Keratinocyte (primary cell): Measurements from ENCODE around the gene UMAD1. TPM values are rescaled to one million over a fixed set of nuclear protein-coding genes. Genes with fewer than 3 reads are reported as not detected.

ENCODE experiments used
- DNase-seq: peaks from one replicate; pipeline ENCODE4 v3.0.0-alpha.2; 2011; ENCODE audit warnings: low read depth, missing footprints, low spot score
- FAIRE-seq: peaks from 2 replicates; lab custom pipeline; 2011; peaks lifted over from hg19 to GRCh38; lab: Jason Lieb, UNC
- H2AFZ ChIP-seq: 2 replicates; pipeline ENCODE4 v1.6.0; 2012; ENCODE audit warnings: low read length, control low read depth, inconsistent platforms; ENCODE audit not compliant: control insufficient read depth
- H3K27ac ChIP-seq: 2 replicates; pipeline ENCODE4 v1.5.1; 2011; ENCODE audit warnings: low read length; ENCODE audit not compliant: control insufficient read depth, insufficient read depth
- H3K27me3 ChIP-seq: 3 replicates; pipeline ENCODE4 v1.6.0; 2011; ENCODE audit warnings: low read length; ENCODE audit not compliant: control insufficient read depth, insufficient read depth; ENCODE audit errors: extremely low read depth
- H3K36me3 ChIP-seq, 2 experiments: 2 replicates in 1 of 2; 3 replicates in 1 of 2; pipeline ENCODE4 v1.5.1; 2011; ENCODE audit warnings: low read length in 2 of 2, mild to moderate bottlenecking in 1 of 2; ENCODE audit not compliant: control insufficient read depth in 2 of 2, insufficient read depth in 2 of 2; ENCODE audit errors: extremely low read depth in 1 of 2
- H3K4me1 ChIP-seq: 3 replicates; pipeline ENCODE4 v1.5.1; 2011; ENCODE audit warnings: low read length; ENCODE audit not compliant: control insufficient read depth, insufficient read depth; ENCODE audit errors: extremely low read depth
- H3K4me2 ChIP-seq: 3 replicates; pipeline ENCODE4 v1.6.0; 2011; ENCODE audit warnings: low read depth, low read length; ENCODE audit not compliant: control insufficient read depth, insufficient read depth; ENCODE audit errors: extremely low read depth
- H3K4me3 ChIP-seq, 3 experiments: fragments of 200-600 bp in 1 of 3; sonication (generic) in 1 of 3; 2 replicates in 2 of 3; 3 replicates in 1 of 3; pipeline ENCODE4 v1.5.1; 2011 to 2016; ENCODE audit warnings: low read length in 3 of 3, mild to moderate bottlenecking in 3 of 3, control low read depth in 2 of 3, inconsistent platforms in 1 of 3, low read depth in 1 of 3, mixed read lengths in 1 of 3, mixed run types in 1 of 3, moderate library complexity in 1 of 3; ENCODE audit not compliant: control insufficient read depth in 2 of 3, insufficient read depth in 2 of 3; ENCODE audit errors: extremely low read depth in 1 of 3
- H3K79me2 ChIP-seq: 2 replicates; pipeline ENCODE4 v1.6.0; 2012; ENCODE audit warnings: low read length; ENCODE audit not compliant: control insufficient read depth, insufficient read depth
- H3K9ac ChIP-seq: 3 replicates; pipeline ENCODE4 v1.6.0; 2011; ENCODE audit warnings: low read length; ENCODE audit not compliant: control insufficient read depth, insufficient read depth; ENCODE audit errors: extremely low read depth
- H3K9me1 ChIP-seq: 3 replicates; pipeline ENCODE4 v1.6.0; 2011; ENCODE audit warnings: low read length; ENCODE audit not compliant: control insufficient read depth, insufficient read depth; ENCODE audit errors: extremely low read depth
- H3K9me3 ChIP-seq: 2 replicates; pipeline ENCODE4 v1.5.1; 2012; ENCODE audit warnings: low read depth, low read length; ENCODE audit not compliant: control insufficient read depth
- H4K20me1 ChIP-seq: 3 replicates; pipeline ENCODE4 v1.6.0; 2011; ENCODE audit warnings: low read length; ENCODE audit not compliant: control insufficient read depth, insufficient read depth; ENCODE audit errors: extremely low read depth
- EZH2 ChIP-seq: IDR thresholded peaks from one replicate; pipeline ENCODE4 v1.6.1; 2012; ENCODE audit warnings: inconsistent platforms, mild to moderate bottlenecking, low read length, moderate library complexity
- dilution Hi-C: fragments of 300-500 bp; cut with MboI; formaldehyde crosslinking; loops from one replicate; pipeline ENCODE4 v1.7.0; 2020; ENCODE audit warnings: low sequenced_read_pairs; ENCODE audit not compliant: extremely low pct_ligation_motif_present
- polyA plus RNA-seq, 5 experiments: library from polyadenylated mRNA; depleted of rRNA in 3 of 5; stranded (reverse) in 3 of 5; stranded (forward) in 1 of 5; unstranded in 1 of 5; fragments of >200 nt; gene quantifications; 1 replicate in 1 of 5; 2 replicates in 3 of 5; 3 replicates in 1 of 5; pipeline versions ENCODE4 v1.2.1 to v1.2.3, GENCODE V29; 2011 to 2012; ENCODE audit warnings: missing spikeins in 2 of 5, low read depth in 1 of 5, low replicate concordance in 1 of 5
- TF ChIP-seq, protein P1 (sequence below), 3 experiments: IDR thresholded peaks in 1 of 3; conservative IDR thresholded peaks in 1 of 3; optimal IDR thresholded peaks in 1 of 3; 2 replicates in 2 of 3; 3 replicates in 1 of 3; pipeline versions ENCODE3 to v1.5.1; 2011; ENCODE audit warnings: low read length in 3 of 3, mild to moderate bottlenecking in 3 of 3, moderate library complexity in 2 of 3, control low read depth in 1 of 3, inconsistent platforms in 1 of 3; ENCODE audit not compliant: insufficient read depth in 2 of 3; ENCODE audit errors: extremely low read depth in 1 of 3

The UMAD1 gene
- polyA plus RNA-seq, 1 donor (not counting 4 experiments of a cell fraction or from before 2014, with no cell fraction given), result 18.2 TPM

DNA sequence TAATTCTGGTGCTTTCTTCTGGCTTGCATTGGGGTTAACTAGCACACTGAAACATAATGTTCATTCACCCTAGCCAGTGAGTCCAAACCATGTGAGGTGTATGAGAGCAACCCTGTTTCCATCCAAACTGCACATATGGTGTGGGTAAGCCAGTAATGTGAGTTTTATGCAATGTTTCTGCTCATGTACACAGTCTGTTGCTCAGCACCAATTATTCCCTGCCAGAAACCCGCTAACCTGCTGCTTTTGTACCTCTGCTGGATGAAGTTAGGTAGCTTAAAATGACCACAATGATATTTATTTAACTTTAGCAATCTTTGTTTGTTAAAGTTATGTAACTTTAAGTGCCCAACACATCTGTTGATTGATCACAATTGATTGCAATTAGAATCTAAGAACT, 171.6 kb downstream of the UMAD1 start:
- no peak overlapping the region for H3K4me3 ChIP-seq
- no peaks in the 10 kb centered on the region for H3K36me3 ChIP-seq
- no peaks in the 10 kb centered on the region for H3K9me1 ChIP-seq
- dilution Hi-C loops, result no loop called here
- H3K27ac ChIP-seq, result no peak overlapping the region
- no peak for TF ChIP-seq EZH2
- TF ChIP-seq, protein P1, sequence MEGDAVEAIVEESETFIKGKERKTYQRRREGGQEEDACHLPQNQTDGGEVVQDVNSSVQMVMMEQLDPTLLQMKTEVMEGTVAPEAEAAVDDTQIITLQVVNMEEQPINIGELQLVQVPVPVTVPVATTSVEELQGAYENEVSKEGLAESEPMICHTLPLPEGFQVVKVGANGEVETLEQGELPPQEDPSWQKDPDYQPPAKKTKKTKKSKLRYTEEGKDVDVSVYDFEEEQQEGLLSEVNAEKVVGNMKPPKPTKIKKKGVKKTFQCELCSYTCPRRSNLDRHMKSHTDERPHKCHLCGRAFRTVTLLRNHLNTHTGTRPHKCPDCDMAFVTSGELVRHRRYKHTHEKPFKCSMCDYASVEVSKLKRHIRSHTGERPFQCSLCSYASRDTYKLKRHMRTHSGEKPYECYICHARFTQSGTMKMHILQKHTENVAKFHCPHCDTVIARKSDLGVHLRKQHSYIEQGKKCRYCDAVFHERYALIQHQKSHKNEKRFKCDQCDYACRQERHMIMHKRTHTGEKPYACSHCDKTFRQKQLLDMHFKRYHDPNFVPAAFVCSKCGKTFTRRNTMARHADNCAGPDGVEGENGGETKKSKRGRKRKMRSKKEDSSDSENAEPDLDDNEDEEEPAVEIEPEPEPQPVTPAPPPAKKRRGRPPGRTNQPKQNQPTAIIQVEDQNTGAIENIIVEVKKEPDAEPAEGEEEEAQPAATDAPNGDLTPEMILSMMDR (optimal IDR thresholded peaks at IDR 0.05 in 1 of 3, IDR thresholded peaks at IDR 0.05 in 1 of 3, conservative IDR thresholded peaks at IDR 0.05 in 1 of 3; ENCODE audit: extremely low read depth in 1 of 3, insufficient read depth in 2 of 3, low read length in 3 of 3), result no peak
- H3K4me1 ChIP-seq, result no peaks in the 10 kb centered on the region
- DNase-seq, result no peak
- H3K9me3 ChIP-seq, result no peaks in the 10 kb centered on the region
- no peak overlapping the region for H3K4me2 ChIP-seq
- H3K27me3 ChIP-seq, result no peaks in the 10 kb centered on the region
- FAIRE-seq, result no peak
- H4K20me1 ChIP-seq, result no peaks in the 10 kb centered on the region
- H3K9ac ChIP-seq, result no peak overlapping the region
- no peak overlapping the region for H2AFZ ChIP-seq
- H3K79me2 ChIP-seq, result no peaks in the 10 kb centered on the region

DNA sequence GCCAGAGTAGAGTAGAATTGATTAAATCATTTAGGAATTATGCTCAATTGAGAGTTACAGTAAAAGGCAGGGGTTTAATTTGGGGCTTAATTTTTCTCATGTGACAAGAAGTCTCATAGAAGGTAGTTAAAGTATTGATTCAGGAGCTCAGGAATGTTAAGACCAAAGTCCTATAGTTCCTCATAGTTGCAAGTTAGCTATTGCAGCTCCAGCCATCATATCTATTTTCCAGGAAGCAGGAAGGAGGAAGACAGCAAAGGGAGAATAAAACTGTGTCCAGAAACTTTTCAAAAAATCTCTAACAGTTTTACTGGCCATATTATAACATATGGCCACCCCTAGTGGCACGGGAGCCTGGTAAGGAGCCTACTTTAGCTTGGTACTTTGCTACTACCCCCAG, 174.8 kb downstream of the UMAD1 start:
- no peaks in the 10 kb centered on the region for H3K36me3 ChIP-seq
- H3K27ac ChIP-seq, result no peak overlapping the region
- TF ChIP-seq, protein P1 (optimal IDR thresholded peaks at IDR 0.05 in 1 of 3, IDR thresholded peaks at IDR 0.05 in 1 of 3, conservative IDR thresholded peaks at IDR 0.05 in 1 of 3; ENCODE audit: extremely low read depth in 1 of 3, insufficient read depth in 2 of 3, low read length in 3 of 3), result no peak
- TF ChIP-seq EZH2, result no peak
- dilution Hi-C loops, result no loop called here
- H3K4me2 ChIP-seq, result no peak overlapping the region
- no peaks in the 10 kb centered on the region for H3K79me2 ChIP-seq
- no peak overlapping the region for H2AFZ ChIP-seq
- no peak for DNase-seq
- no peak for FAIRE-seq
- no peaks in the 10 kb centered on the region for H3K27me3 ChIP-seq
- H3K4me1 ChIP-seq, result no peaks in the 10 kb centered on the region
- no peaks in the 10 kb centered on the region for H3K9me1 ChIP-seq
- H3K9ac ChIP-seq, result no peak overlapping the region
- no peak overlapping the region for H3K4me3 ChIP-seq
- H3K9me3 ChIP-seq, result no peaks in the 10 kb centered on the region
- no peaks in the 10 kb centered on the region for H4K20me1 ChIP-seq
